IPS-NIHi7 (cell line): Measurements from ENCODE around the gene SLC4A2.

Experiments used
- DNase-seq: peaks from one replicate; pipeline ENCODE4 v3.0.0; 2012; ENCODE audit warnings: mixed read lengths; ENCODE audit errors: extremely low spot score

The SLC4A2 gene

GRCh38 chr7:151081170-151082101 is 22.0 kb downstream of the SLC4A2 start:
- no peak for DNase-seq

DNA sequence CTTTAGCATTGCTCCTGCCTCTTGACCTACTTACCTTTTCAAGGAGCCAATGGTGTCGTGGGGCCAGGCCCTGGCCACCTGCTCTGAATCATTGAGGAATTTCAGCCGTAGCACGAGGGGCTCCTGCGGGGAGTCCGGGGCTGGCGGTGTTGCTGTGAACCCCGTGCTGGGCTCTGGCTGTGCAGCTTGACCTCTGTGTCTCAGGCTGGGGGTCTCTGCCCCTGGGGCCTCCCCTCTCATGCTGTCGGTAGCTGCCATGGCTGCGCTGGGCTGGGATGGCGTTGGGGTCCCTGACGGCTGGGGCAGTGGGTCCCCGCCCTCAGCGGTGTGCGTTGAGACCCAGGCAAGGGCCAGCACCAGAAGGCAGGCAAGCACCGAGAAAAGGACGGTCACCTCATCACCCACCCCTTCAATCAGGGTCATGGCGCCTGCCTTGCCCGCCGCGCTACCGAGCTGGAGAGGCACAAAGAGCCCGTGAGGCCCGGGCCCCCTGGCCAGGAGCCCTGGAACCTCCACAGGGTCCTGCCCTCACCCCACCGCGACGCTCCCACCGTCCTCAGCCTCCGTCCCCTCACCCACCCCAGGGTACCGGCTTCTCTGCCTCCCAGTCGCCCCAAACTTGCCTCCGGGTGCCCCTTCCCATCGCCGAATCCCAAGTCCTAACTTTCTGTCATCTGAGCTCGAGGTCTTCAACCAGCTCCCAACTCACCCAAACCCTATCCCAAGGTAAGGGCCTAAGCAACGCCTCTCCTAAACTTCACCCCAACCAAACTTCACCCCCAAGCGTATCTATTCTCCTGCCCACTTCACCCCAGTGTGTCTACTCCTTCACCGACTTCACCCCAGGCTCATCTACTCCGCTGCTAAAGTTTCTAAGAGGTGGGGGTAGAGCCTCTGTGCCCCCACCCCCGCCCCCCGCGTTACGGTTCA is 23.0 kb downstream of the SLC4A2 start:
- no peak for DNase-seq

- no peak for DNase-seq
Measured at GRCh38 chr7:151083071-151083823, 23.9 kb downstream of the SLC4A2 start, which contains the start of gene TMUB1. Gene TMUB1, minus strand, starts transcription at chr7:151083493. Its CDS starts 930 bp downstream, at chr7:151082563.

DNA sequence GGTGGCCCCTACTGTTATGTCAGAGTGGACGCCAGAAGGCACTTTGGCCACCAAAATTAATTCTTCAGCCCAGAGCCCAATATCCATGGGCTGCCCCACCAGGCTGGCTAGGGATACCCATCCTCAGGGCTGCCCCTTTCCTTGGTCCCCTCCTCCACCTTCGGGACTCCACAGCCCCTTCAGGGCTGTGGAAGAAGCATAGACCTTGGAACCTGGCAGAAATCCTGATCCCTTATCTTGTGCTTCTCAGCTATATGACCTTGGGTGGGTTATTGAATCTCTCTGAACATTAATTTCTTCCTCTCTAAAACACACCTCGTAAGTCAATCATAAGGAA is 24.4 kb downstream of the SLC4A2 start:
- DNase-seq = no peak

DNA sequence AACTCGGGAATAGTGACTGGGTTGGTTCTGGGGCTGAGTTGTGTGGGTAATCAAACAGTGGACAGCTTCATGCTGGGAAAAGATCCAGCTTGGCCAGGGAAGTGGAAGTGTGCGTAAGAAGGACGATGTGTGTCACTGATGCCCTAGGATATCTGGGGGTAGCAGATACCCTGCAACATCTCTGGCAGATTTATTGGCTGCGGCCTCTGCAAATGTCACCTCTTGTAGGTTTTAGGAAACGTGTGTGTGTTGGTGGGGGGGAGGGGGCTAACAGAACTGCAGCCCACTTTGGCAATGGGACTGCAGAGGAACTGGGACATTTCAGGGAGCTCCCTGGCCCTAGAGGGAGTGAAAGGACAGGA is 25.9 kb downstream of the SLC4A2 start:
- DNase-seq = no peak

DNA sequence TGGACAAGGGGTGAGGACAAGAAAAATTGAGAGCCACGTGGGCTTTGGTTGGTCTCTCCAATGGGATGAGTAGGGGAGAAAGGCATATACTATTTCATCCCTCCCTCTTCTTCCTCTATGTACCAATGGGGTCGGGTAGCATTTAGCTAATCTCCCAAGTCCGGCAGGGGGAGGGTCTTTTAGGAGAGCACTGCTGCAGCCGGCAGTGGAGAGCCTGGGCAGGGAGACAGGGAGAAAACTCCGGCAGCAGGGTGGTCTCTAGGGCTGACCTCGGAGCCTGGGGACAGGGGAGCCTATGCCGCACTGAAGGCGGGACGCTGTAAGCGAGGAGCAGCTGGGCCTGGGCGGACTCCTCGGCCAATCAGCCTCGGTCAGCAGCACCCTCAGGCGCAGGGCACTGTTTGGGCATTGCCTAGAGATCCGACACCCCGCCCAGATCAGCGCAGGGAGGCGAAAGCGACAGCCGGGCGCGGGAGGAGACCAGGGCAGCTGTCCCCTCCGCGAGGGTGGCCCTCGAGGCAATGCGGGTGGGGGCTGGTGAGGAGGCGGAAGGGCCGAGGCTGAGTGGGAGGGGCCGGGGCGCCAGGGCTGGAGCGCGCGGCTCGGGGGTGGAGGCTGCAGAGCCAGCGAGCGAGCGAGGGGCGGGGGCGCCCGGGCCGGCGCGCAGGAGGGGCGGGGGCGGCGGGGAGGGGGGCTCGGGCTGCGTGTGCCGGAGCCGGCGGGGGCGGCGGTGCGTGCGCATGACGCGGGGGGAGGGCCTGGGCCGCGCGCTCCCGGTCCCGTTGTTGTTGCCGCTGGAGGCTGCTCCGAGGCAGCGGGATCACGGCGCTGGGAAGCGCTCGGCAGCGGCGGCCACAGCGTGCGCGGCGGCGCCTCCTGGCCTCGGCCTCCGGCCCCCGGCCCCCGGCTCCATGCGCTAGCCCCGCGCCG is 26.6 kb downstream of the SLC4A2 start, which contains the start of gene AGAP3:
TSS of gene AGAP3 (plus strand) at position 785 of the 930 bp plus-strand sequence. CDS start 267 bp downstream, outside the sequence.
- peak; percentile 87 for DNase-seq

DNA sequence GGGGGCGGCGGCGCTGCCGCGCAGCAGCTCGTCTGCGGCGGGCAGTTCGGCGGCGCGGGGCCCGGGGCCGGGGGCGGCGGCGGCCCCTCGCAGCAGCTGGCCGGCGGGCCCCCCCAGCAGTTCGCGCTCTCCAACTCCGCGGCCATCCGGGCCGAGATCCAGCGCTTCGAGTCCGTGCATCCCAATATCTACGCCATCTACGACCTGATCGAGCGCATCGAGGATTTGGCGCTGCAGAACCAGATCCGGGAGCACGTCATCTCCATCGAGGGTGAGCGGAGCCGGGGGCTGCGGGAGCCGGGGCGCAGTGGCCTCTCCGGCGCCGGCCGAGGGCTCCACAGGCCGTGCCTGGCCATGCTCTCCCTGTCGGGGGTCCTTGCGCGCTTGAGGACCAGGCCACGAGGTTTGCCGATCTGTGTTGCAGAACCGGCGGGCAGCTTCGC is 27.4 kb downstream of the SLC4A2 start:
- DNase-seq = no peak

DNA sequence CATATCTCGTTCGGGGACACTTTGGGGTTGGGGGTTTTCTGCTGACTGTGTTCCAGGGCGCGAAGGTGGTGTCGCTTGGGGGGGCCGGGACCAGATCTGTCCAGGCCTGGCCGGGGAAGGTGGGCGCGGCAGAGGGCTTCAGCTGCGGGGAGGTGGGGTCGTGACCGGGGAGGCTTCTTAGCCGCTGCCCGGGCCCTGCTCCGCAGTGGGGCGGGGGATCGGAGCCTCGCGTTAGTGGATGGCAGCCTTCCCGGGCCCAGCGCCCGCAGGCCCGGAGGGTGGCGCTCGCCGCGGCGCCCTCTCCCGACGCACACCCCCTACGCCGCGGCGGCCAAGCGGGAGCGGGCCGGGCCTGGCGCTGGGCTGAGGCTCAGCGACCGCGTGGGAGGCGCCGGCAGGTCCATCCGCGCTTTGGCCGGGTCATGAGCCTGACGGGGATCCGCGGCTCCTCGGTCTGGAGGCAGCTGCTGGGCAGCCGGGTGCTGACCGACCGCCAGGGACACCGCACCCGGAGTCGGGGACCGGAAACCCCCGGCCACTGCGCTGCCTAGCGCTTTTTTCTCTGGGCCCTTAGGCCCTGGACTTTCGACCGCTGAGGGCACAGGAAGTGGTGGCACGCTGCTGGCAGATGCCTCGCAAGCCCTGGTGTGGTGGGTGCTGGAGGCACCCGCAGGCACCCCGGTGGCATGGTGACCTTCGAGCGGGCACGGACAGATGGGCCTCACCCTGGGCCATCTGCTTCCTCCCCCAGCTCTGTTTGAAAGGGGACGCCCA is 28.0 kb downstream of the SLC4A2 start:
- DNase-seq = no peak

- no peak for DNase-seq
Measured at GRCh38 chr7:151088019-151088855, 28.8 kb downstream of the SLC4A2 start.

- DNase-seq = peak; percentile 42
Measured at GRCh38 chr7:151088856-151089699, 29.7 kb downstream of the SLC4A2 start.

- no peak for DNase-seq
Measured at GRCh38 chr7:151089893-151090730, 30.7 kb downstream of the SLC4A2 start.

GRCh38 chr7:151091003-151091402 is 31.6 kb downstream of the SLC4A2 start:
- no peak for DNase-seq

- peak; percentile 68 for DNase-seq
Measured at GRCh38 chr7:151091431-151091830, 32.0 kb downstream of the SLC4A2 start.

DNA sequence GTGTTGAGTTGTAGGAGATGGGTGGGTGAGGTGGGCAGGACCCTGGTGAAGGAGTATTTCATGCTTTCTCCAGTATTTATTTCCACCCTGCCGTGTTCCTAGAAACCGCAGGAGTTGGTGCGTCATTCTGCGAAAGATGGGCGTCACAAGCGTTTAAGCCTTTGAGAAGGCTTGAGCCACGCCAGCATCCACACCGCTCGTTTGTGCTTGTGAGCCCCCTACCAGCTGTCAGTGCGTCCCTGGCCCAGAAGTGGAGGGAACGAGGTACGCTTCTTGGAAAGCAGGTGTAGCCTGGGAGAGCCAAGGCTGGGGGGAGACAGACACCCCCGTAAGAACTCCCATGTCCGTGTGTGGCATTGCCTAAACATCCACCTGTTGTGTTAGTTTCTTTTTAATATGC is 32.6 kb downstream of the SLC4A2 start:
- DNase-seq = no peak

GRCh38 chr7:151093748-151094147 is 34.4 kb downstream of the SLC4A2 start:
- no peak for DNase-seq

DNA sequence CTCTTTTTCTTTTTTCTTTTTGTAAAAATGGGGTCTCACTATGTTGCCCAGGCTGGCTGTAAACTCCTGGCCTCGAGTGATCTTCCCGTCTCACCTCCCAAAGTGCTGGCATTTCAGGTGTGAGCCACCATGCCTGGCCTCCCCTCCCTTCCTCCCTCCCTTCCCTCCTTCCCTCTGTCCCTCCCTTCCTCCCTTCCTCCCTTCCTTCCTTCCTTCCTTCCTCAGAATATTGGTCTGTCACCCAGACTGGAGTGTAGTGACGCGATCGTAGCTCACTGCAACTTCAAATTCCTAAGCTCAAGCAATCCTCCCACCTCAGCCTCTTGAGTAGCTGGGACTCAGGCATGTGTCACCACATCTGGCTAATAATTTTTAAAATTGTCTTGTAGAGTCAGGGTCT is 35.3 kb downstream of the SLC4A2 start:
- DNase-seq = no peak
